ENCODE results near the gene ATP8A2.

GRCh38 chr13:25729201-25729600 is 357.4 kb downstream of the ATP8A2 start:
- TF ChIP-seq CTCF (IDR thresholded peaks at IDR 0.05) (no peak), POLR2AphosphoS5 (IDR thresholded peaks at IDR 0.05) (no peak)
